ENCODE results near the gene DISC1.

DNA sequence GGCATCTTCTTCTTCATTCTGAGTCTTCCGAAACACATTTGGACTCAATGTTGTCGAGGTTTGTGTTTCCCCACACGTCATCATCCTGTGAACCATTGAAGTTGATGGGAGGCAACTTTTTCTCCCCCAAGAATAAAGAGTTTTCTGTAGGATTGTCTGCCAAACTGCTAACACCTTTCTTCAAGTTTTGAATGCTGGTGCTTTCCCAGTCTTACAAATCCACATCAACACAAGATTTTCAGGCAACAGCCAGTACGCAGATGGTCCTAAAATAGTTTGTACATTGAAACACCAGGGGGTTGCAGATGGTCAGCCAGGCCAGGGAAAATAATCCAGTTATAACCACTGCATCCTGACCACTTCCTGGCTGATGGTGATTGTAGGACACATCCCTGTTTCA lies 187.9 kb downstream of the DISC1 start:
- TF ChIP-seq POLR2A (IDR thresholded peaks at IDR 0.05; ENCODE audit: extremely low read depth, insufficient read length), result no peak
- TF ChIP-seq, protein P1, sequence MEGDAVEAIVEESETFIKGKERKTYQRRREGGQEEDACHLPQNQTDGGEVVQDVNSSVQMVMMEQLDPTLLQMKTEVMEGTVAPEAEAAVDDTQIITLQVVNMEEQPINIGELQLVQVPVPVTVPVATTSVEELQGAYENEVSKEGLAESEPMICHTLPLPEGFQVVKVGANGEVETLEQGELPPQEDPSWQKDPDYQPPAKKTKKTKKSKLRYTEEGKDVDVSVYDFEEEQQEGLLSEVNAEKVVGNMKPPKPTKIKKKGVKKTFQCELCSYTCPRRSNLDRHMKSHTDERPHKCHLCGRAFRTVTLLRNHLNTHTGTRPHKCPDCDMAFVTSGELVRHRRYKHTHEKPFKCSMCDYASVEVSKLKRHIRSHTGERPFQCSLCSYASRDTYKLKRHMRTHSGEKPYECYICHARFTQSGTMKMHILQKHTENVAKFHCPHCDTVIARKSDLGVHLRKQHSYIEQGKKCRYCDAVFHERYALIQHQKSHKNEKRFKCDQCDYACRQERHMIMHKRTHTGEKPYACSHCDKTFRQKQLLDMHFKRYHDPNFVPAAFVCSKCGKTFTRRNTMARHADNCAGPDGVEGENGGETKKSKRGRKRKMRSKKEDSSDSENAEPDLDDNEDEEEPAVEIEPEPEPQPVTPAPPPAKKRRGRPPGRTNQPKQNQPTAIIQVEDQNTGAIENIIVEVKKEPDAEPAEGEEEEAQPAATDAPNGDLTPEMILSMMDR (IDR thresholded peaks at IDR 0.05; ENCODE audit: low read depth, low read length), result no peak
- TF ChIP-seq, protein P2, sequence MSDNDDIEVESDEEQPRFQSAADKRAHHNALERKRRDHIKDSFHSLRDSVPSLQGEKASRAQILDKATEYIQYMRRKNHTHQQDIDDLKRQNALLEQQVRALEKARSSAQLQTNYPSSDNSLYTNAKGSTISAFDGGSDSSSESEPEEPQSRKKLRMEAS (IDR thresholded peaks at IDR 0.05; ENCODE audit: low read depth, low read length), result no peak
- TF ChIP-seq MYC (IDR thresholded peaks at IDR 0.05; ENCODE audit: low read depth, low read length), result no peak

Measured in NB4 (cell line).